ENCODE measurements around the gene E2F4.

The E2F4 gene

GRCh38 chr16:67238806-67239470 lies 47.0 kb downstream of the E2F4 start:
- DNase-seq = no peak

- no peak for DNase-seq
These were observed 48.6 kb downstream of the E2F4 start for GRCh38 chr16:67240506-67240905.

DNA sequence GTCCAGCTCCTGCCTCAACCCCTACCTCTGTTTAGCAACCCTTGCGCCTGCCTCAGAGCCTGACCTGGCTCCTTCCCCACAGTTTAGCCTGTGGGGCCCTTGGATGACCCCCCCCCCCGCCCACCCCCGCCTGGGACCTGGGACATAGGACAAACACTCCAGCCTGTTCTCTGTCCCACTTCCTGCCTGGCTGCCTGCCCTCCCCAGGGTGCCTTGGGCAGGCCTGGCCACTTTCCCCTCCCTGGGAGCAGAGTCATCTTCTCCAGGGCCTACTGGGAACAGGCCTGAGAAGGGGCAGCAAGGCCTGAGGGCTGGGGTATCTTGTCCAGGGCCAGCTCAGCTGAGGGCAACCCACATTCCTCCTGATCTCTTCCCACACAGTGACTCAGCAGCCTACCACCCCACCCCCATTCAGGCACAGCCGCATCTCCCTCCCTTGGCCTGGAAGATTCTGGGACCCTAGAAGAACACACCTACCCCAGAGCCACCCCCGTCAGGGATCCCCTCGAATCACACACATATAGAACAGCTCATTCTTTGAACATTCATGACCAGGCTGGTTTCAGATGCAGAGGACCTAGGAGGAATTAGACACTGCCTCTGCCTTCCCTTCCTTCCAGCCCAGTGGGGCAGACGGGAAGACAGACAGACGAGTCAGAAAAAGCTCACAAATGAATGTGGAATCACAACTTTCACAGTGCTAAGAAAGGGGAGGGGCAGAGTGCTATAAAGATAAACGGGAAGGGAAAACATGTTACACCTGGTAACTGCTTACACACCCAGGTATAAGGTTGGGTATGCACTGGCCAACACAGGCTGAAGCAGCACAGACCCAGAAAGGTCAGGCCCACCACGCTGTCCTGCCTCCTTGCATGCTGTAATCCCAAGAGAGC lies 49.3 kb downstream of the E2F4 start:
- DNase-seq = peak; percentile 82

- no peak for DNase-seq
These were observed 50.3 kb downstream of the E2F4 start for GRCh38 chr16:67242138-67242730.

DNA sequence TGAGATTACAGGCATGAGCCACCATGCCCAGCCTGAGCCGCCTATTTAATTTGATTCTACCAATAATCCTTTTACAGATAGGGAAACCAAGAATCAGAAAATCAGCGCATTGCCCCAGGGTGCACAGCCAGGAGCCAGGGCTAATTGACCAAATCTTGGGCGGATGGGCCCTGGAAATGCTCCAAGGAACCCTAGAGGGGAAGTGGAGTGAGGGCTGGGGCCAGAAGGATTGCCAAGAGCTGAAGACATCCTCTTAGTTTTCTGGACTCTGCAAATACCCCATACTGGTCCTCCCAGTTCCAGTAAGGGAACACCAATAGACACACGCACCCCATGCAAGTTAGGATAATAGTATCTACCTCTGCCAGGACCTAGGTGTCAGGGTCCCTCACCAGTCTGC lies 51.5 kb downstream of the E2F4 start:
- no peak for DNase-seq

DNA sequence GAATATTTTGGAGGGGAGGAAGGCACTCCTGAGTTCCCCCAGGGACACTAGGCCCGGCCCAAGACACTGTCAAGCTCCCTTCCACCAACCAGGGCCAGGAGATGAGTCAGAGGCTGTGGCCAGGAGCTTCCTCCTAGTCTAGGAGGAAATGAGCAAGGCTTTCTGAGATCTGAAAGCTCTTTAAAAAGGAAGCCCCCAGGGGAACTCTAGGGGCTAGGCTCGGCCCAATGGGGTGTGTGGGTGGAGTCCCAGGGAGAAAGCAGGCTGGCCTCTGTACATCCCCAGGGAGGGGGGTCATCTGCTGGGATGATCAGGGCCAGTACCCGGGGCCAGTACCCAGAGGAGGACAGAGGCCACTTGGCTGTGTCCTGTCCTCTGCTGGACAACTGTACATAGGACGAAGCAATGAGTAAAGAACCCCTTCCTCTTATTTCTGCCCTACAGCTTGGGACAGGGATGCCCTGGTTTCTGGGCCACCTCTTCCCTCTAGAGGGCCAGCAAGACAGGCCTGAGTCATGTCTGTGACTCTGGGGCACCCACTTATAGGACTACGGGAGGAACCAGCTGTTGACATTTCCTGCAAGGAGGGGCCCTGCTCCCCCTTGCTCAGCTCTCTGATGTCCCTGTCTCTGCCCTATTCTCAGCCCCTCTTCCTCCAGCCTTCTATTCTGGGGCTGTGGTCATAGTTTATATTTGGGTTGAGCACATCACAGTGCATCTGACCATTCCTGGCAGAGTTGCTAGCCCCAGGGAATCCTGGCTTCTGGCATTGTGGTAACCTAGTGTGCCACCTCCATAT lies 52.6 kb downstream of the E2F4 start:
- DNase-seq = peak; percentile 30

DNA sequence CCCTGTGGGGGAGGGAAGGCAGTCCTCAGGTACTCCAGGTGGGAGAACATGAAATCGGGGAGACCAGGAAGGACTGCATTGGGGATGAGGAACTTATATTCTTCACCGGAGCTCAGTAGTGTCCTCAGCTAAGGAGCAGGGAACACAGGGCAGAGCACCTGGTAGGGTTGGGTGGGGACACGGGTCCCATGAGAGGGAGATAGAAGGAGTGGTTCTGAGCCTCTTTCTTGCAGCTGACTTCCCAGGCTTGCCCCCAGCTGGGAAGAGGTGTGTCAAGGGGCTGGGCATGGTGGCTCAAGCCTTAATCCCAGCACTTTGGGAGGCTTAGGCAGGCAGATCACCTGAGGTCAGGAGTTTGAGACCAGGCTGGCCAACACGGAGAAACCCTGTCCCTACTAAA lies 53.2 kb downstream of the E2F4 start:
- DNase-seq = no peak

DNA sequence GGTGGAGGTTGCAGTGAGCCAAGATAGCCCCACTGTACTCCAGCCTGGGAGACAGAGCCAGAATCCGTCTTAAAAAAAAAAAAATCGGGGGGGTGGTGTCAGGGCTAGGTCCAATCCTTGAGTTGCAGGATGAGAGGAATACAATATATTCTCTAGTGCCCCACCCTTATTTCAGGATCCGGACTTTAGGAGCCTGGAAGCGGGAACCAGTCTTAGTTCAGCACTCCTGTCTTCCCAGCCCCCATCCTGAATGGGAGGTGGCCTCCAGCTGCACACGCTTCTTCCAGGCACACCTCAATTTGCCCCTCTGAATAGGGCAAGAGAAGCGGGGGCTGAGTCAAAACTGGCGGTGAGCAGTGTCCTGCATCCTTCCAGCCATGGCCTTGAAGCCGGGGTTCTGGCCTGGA lies 53.7 kb downstream of the E2F4 start:
- DNase-seq = no peak

- DNase-seq = peak; percentile 33
These were observed 54.3 kb downstream of the E2F4 start for GRCh38 chr16:67246081-67246755.

DNA sequence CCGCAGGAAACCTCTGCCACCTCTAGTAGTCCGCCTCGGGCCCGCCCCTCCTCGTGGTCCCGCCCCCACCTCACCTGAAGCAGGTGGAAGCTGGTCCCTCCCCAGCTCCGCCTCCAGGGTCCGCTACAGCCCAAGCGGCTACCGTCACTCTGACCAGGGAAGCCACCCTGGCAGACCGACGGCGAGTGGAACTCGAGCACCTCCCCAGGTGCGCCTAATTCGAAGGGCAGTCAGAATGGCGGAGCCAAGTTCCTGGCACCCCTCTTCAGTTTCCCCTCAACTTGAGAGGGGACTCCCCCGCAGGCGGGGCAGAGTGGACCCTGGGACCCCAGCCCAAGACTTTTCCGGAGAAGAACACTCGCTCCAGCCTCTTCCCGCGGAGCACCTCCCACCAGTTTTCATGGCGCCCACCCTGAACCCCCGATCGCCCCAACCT lies 54.8 kb downstream of the E2F4 start:
- no peak for DNase-seq

DNA sequence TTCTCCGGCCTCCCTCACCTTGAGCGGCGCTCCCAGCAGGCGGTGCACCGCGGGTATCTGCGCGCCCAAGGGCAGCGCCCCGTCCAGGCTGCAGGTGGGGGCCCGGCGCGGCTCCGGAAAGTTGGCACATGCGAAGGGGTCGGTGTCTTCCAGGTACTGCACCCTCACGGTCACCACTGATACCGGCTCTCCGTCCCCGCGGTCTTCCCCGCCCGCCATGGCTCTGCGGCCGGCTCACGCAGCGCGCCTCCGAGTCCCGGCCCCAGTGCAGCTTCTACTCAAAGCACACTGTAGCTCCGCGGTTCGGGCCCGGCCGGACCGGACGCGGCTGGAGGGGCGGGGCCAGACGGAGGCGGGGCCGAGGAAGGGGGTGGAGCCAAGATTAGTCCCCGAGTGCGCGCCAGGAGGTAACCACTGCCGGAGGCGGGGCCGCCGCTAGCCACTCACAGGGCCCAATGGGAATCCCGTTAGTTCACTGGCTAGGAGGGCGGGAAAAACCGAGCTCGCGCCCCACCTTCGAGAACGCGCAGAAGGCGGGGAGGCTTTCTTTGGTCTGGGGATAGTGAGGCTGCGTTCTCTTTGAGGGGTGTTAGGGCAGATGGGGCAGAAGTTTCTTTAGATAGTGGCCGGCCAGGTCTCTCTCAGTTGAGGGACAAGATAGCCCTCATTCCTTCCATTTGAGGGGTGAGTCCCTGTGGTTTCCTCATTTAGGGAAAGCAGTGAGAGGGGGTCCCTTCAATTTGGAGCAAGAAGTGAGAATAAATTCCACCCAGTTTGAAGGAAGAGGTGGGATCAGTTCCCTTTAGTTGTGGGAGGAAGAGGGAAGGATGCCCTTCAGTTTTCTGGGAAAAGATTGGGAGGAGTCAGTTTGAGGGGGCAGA lies 55.5 kb downstream of the E2F4 start, which contains the start of gene FHOD1:
Gene FHOD1, minus strand, starts transcription at position 290 of the 881 bp plus-strand sequence. Its CDS starts 71 bp downstream, at position 219.
- DNase-seq = peak; percentile 95

DNA sequence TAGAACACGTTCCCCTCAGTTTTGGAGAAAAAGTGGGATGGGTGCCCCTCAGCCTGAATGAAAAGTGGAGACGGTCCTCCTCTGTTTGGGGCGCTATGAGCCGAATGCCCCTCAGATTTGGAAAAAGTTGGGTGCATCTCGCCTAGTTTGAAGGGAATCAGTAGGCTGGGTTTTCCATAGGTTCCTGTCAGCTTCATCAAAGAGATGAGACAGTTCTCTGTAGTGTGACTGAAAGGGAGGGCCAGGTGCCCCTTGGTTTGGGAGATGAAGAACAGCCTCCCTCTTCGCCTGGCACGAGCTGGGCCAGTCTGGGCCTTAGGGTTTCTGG lies 56.1 kb downstream of the E2F4 start:
- no peak for DNase-seq

All from kidney glomerular epithelial cell (primary cell).